ENCODE measurements around the gene SRPK1.

DNA sequence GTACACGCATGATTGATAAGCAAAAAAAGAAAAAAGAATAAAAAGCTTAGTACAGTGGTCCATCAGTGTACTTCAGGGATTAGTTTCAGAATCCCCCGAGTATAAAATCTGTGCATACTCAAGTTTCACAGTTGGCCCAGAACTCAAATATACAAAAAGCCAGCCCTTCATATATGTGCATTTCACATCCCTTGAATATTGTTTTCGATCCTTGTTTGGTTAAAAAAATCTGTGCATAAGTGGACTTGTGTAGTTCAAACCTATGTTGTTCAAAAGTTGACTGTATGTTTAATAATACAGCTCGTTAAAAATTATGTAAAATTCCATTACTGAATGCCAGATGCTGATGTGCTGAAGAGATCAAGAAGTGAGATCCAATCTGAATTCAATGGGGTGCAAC lies 61.5 kb downstream of the SRPK1 start:
- TF ChIP-seq POLR2A (IDR thresholded peaks at IDR 0.05; ENCODE audit: low read length) (no peak), GATA1 (IDR thresholded peaks at IDR 0.05; ENCODE audit: low read depth, low read length) (no peak)

Data from erythroblast (primary cell).